ENCODE results near the gene MED25.

The MED25 gene

GRCh38 chr19:49838885-49839588, 20.9 kb downstream of the MED25 start:
- H3K4me3 ChIP-seq (replicated peaks in 1 of 2; ENCODE audit: low read depth in 2 of 2, low read length in 2 of 2), result no peak overlapping the region
- no peak for DNase-seq (ENCODE audit: low read depth in 2 of 2)
- TF ChIP-seq CTCF (IDR thresholded peaks at IDR 0.05; ENCODE audit: low read depth, low read length), result no peak

- no peak for TF ChIP-seq CTCF (IDR thresholded peaks at IDR 0.05; ENCODE audit: low read depth, low read length)
- DNase-seq (ENCODE audit: low read depth in 2 of 2), result no peak
These were observed 21.6 kb downstream of the MED25 start for GRCh38 chr19:49839713-49840112.

GRCh38 chr19:49840321-49840720, 22.2 kb downstream of the MED25 start:
- H3K4me3 ChIP-seq (replicated peaks in 1 of 2; ENCODE audit: low read depth in 2 of 2, low read length in 2 of 2), result no peak overlapping the region
- no peak for DNase-seq (ENCODE audit: low read depth in 2 of 2)
- no peak for TF ChIP-seq CTCF (IDR thresholded peaks at IDR 0.05; ENCODE audit: low read depth, low read length)

More at GRCh38 chr19:49839713-49840112, 21.6 kb downstream of the MED25 start:
- no peak overlapping the region for H3K4me3 ChIP-seq (replicated peaks in 1 of 2; ENCODE audit: low read depth in 2 of 2, low read length in 2 of 2)

- no peak overlapping the region for H3K4me3 ChIP-seq (replicated peaks in 1 of 2; ENCODE audit: low read depth in 2 of 2, low read length in 2 of 2)
- TF ChIP-seq CTCF (IDR thresholded peaks at IDR 0.05; ENCODE audit: low read depth, low read length), result no peak
- DNase-seq (ENCODE audit: low read depth in 2 of 2), result no peak
These were observed 22.7 kb downstream of the MED25 start for GRCh38 chr19:49840736-49841249.

- no peak overlapping the region for H3K4me3 ChIP-seq (replicated peaks in 1 of 2; ENCODE audit: low read depth in 2 of 2, low read length in 2 of 2)
- no peak for TF ChIP-seq CTCF (IDR thresholded peaks at IDR 0.05; ENCODE audit: low read depth, low read length)
- DNase-seq (ENCODE audit: low read depth in 2 of 2), result no peak
These were observed 25.2 kb downstream of the MED25 start for GRCh38 chr19:49843265-49843664.

- TF ChIP-seq CTCF (IDR thresholded peaks at IDR 0.05; ENCODE audit: low read depth, low read length), result no peak
- no peak for DNase-seq (ENCODE audit: low read depth in 2 of 2)
- no peak overlapping the region for H3K4me3 ChIP-seq (replicated peaks in 1 of 2; ENCODE audit: low read depth in 2 of 2, low read length in 2 of 2)
These were observed 26.3 kb downstream of the MED25 start for GRCh38 chr19:49844138-49845095.

All from cardiac fibroblast (primary cell).